Epithelial cell of prostate (primary cell): ENCODE data around the gene LSM4.

Experiments used
- DNase-seq: peaks from one replicate; pipeline ENCODE4 v3.0.0-alpha.2; 2011; ENCODE audit warnings: low read depth, low spot score
- H3K27ac ChIP-seq: fragments of 450-650 bp; 2 replicates; pipeline ENCODE4 v1.5.1; 2017; ENCODE audit warnings: mild to moderate bottlenecking

Gene LSM4

GRCh38 chr19:18280247-18281081 lies 42.4 kb downstream of the LSM4 start:
- H3K27ac ChIP-seq = peak overlapping the region; percentile 98
- DNase-seq = peak; percentile 26

DNA sequence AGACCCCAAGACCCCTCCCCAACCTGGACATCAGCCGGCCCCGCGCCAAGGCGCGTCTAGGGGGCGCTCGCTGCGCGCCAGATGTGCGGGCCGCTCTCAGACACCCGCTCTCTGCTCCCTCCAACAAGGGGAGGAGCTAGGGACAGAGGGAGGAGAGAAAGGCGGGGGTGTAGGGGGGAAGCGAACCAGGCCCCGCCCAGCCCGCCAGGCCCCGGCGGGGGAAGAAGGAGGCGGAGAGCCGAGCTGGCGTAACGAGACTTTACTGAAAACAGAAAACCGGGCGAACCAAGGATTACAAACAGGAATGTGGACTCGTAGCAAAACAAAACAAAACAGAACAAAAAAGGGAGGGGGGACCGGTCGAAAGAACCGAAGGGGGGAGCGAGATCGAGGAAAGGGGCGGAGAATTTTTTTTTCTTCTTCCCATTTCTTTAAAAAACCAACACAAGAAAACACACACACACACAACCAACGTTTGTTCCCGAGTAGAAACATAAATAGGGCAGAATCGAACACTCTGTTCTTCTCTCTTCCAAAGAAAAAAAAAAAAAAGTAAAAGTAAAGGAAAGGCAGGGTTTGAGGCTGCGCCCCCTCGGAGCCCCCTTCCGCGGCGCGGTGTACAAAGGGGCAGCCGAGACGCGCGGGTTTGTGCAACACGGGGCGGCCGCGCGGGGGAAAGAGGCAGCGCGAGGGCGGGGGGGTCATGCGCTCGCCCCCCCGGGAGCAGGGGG lies 43.2 kb downstream of the LSM4 start:
- peak; percentile 76 for DNase-seq
- peak overlapping the region; percentile 98 for H3K27ac ChIP-seq

- DNase-seq = no peak
- peak overlapping the region; percentile 98 for H3K27ac ChIP-seq
Measured at GRCh38 chr19:18279266-18279515, 43.7 kb downstream of the LSM4 start.

DNA sequence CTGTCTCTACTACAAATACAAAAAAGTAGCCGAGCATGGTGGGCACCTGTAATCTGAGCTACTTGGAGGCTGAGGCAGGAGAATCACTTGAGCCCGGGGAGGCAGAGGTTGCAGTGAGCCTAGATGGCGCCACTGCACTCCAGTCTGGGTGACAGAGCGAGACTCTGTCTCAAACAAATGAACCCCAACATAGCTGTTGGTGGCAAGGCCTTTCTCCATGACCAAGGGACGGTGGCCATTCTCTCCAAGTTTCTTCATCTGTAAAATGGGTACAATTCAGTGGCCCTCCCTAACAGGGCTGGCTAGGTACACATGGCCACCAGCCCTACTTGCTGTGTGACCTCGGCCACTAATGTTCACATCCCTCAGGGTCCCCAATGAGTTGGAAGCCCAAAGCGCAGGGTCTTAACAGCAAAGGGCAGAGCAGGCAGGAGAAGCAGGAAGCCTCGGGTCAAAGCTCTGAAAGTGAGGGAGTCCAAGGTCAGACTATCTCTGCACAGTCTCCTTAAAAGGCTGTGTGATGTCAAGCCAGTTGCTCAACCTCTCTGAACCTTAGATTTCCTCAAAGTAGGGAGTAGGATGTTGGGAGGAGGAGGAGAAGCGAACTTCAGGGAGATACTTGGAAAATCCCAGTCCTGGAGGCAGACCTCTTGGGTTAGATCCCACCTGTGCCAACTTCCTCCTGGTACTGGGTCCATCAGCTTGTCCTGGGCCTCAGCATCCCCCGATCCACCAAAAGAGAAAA lies 44.2 kb downstream of the LSM4 start:
- no peak for DNase-seq
- peak overlapping the region; percentile 98 for H3K27ac ChIP-seq

GRCh38 chr19:18274781-18275356 lies 48.0 kb downstream of the LSM4 start:
- H3K27ac ChIP-seq = peak overlapping the region; percentile 74
- DNase-seq = no peak

DNA sequence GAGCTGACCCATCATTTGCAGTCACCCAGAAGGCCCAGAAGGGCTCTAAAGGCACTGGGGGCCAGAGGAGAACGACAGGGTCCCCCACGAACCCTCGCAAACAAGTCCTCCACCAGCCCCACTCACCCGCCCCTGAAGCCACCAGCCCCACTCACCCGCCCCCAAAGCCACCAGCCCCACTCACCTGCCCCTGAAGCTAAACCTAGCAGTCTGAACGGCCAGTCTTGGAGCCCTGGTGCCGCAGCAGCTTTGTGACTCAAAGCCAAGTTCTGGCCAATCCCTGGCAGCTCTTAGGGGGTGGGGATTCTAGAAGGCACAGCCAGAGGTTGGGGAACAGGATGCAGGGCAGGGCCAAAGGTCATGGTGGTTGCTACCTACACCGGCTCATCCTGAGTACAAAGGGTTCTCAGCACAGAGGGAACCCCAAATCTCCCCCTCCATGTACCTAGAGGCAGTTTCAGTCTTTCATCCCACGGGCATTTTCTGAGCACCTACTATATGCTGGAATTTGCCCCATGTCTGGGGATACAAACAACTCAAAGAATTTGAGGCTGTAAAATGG lies 48.6 kb downstream of the LSM4 start, which contains the start of gene IQCN:
Gene IQCN, minus strand, starts transcription at position 234 of the 562 bp plus-strand sequence. CDS start 4,974 bp downstream, outside the sequence.
- DNase-seq = no peak
- peak within 1 kb of the TSS; percentile 74 for H3K27ac ChIP-seq

GRCh38 chr19:18273561-18274218 lies 49.2 kb downstream of the LSM4 start:
- H3K27ac ChIP-seq = no peak overlapping the region
- DNase-seq = no peak

DNA sequence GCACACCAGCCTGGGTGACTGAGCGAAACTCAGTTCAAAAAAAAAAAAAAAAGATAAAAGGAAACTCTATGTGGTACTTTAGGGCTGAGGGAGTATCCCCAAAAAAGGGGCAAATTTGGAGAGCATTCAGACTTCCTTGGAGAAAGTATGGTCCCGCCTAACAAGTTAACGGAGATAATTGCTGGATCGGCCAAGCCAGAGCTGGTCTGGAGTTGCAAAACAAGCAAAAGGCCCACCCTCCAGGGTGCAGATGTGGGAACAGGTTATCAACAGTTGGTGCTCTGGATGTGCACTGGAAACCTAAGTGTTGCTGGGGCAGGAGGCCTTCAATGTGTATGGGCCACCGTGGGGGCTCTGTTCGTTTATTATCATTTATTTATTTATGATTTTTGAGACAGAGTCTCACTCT lies 51.4 kb downstream of the LSM4 start:
- DNase-seq = no peak
- no peak overlapping the region for H3K27ac ChIP-seq

GRCh38 chr19:18270326-18270725 lies 52.5 kb downstream of the LSM4 start:
- H3K27ac ChIP-seq = no peak overlapping the region
- no peak for DNase-seq

DNA sequence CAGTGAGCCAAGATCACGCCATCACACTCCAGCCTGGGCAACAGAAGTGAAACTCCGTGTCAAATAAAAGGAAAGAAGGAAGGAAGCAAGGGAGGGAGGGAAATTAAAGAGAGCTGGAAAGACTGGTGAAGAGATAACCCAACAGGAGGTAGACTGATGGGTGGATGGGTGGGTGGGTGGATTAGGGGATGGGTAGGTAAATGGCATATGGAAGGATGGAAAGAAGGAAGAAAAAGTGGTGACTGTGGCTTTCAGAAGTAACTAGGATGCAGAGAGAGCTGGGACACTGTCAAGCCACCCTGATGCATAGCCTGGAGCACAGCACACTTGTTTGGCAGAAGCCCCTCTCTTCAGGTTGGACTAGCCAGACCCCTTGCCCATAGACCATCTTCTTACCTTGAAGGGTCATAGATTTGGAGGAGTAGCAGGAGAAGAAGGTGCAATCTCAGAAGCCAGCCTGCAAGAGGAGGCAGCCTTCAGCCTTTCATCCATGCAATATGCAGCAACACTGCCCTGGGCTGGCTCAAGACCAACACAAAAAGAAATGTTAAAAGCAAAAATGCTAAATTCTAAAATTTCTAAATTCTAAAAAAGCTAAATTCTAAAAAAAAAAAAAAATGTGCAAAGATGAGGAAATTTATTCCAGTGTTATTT lies 53.7 kb downstream of the LSM4 start:
- DNase-seq = no peak
- H3K27ac ChIP-seq = no peak overlapping the region

- H3K27ac ChIP-seq = no peak overlapping the region
- DNase-seq = no peak
Measured at GRCh38 chr19:18266771-18267686, 55.8 kb downstream of the LSM4 start.

DNA sequence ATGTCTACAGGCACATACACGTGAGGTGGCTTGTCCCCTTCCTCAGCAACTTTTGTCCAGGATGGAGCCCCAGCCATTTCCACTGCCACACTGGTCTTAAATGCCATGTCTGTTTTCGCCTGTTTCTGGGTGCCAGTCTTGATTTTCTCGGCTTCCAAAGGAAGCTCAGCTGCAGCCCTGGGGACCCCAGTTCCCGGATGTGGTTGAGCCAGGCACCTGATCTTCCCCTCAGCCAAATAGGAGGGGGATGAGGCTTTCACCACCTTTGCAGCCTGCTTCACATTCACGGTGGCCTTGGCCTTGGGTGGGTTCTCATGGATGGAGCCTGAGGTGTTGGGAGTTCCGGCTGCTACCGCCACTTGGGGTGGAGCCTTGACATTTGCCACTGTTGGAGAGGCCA lies 57.3 kb downstream of the LSM4 start:
- no peak overlapping the region for H3K27ac ChIP-seq
- no peak for DNase-seq

GRCh38 chr19:18264971-18265540 lies 57.8 kb downstream of the LSM4 start:
- DNase-seq = no peak
- no peak overlapping the region for H3K27ac ChIP-seq

DNA sequence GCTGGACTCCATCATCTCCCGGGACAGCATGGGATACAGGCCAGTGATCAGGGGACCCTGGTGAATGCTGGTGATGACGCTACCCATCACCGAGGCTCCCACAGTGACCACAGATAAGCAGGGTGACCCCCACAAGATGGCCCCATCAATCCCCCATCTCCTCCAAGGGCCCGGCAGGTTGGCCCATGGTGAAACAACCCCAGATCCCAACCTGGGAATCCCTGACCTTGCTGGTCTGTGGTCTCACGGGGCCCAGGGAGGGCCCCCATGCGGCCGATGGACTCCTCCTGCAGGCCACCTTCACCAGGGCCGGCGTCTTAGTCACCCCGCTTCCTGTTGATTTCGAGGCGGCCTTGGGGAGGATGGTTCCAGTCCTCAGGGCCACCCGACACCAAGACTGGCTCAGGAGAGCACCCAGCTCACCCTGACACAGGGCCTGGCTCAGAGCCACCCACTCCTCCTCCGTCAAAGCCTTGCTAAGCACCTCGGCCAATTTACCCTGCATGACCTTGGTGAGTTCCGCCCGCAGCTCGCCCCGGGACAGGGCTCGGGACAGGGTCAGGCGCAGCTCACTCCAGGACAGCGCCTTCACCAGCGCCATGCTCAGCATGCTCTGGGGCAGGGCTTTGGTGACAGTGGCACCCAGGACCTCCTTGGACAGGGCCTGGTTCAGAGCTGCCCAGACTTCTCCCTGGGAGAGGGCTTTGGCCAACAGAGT lies 58.6 kb downstream of the LSM4 start:
- DNase-seq = no peak
- H3K27ac ChIP-seq = no peak overlapping the region

DNA sequence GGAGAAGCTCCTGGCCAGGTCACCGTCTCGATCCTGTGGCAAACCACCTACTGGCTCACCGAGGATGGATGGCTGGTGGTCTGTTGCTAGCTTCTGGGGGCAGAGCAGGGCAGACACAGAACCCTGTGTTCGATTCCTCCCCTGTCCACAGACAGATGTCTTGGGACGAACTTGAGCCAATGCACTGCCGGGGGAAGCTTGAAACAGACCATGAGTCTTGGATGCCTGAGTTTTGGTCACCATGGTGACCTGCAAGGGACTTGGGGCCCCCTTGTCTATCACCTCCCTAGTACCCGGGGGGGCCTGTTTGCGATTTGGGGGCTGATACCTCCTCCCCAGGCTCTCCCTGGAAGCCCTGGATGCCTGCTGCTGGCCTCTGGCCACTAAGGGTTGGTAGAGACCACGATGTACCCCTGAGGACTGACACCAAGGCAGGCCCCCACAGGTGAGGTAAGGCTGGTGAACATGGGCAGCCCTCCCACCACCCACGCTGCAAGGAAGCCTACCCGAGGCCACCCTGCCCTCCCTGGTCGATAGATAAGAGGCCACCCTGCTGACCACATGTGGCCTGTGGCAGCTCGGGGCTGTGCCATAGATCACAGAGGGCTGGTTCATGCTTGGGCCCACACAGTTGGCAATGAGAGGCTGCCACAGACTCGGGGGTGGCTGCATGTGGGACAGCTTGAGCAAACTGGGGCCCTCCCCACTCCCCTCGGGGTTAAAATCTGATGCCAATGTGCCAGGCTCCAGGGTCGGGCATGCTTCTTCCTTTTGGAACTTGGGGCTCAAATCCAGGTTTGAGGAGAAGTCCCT lies 59.3 kb downstream of the LSM4 start:
- no peak overlapping the region for H3K27ac ChIP-seq
- no peak for DNase-seq

GRCh38 chr19:18262917-18263316 lies 60.0 kb downstream of the LSM4 start:
- DNase-seq = no peak
- H3K27ac ChIP-seq = no peak overlapping the region

- no peak overlapping the region for H3K27ac ChIP-seq
- no peak for DNase-seq
Measured at GRCh38 chr19:18262144-18262543, 60.7 kb downstream of the LSM4 start.
